Endothelial cell (in vitro differentiated cells): ENCODE measurements around the gene ANKH. TPM values are rescaled to one million over a fixed set of nuclear protein-coding genes. Genes with fewer than 3 reads are reported as not detected.
A peak's percentile ranks its signal among the peaks of the same experiment; 100 is the strongest.

Source experiments
- DNase-seq: peaks from one replicate; pipeline ENCODE4 v3.0.0; 2021; ENCODE audit warnings: low spot score
- H3K27ac Mint-ChIP-seq: one replicate; pipeline ENCODE4 v1.8.0; 2021; ENCODE audit warnings: mixed read lengths, inconsistent platforms; ENCODE audit not compliant: unreplicated experiment
- H3K27me3 Mint-ChIP-seq: one replicate; pipeline ENCODE4 v1.8.0; 2021; ENCODE audit warnings: mild to moderate bottlenecking, moderate library complexity, mixed read lengths, inconsistent platforms; ENCODE audit not compliant: unreplicated experiment
- H3K36me3 Mint-ChIP-seq: one replicate; pipeline ENCODE4 v1.8.0; 2021; ENCODE audit warnings: mild to moderate bottlenecking, low read depth, mixed read lengths, inconsistent platforms; ENCODE audit not compliant: unreplicated experiment
- H3K4me1 Mint-ChIP-seq: one replicate; pipeline ENCODE4 v1.8.0; 2021; ENCODE audit warnings: mild to moderate bottlenecking, mixed read lengths, inconsistent platforms; ENCODE audit not compliant: unreplicated experiment
- H3K4me3 Mint-ChIP-seq: one replicate; pipeline ENCODE4 v1.8.0; 2021; ENCODE audit warnings: mild to moderate bottlenecking, mixed read lengths, inconsistent platforms; ENCODE audit not compliant: unreplicated experiment
- H3K9me3 Mint-ChIP-seq: one replicate; pipeline ENCODE4 v1.8.0; 2021; ENCODE audit warnings: mixed read lengths, inconsistent platforms; ENCODE audit not compliant: unreplicated experiment
- total RNA-seq: library from RNA; stranded (reverse); fragmentation: NEBNext Ultra II Directional; extraction: Animal tissue kit (Norgen Biotek cat#: 25700); gene quantifications from one replicate; pipeline ENCODE4 v1.2.1, GENCODE V29; 2021; ENCODE audit not compliant: unreplicated experiment
- TF ChIP-seq, protein P1 (sequence below): fragments of 200-600 bp; sonication (generic); IDR thresholded peaks from one replicate; pipeline ENCODE4 v1.5.0; 2021; ENCODE audit warnings: antibody characterized with exemption; ENCODE audit not compliant: unreplicated experiment

Gene ANKH
- total RNA-seq, 1 donor from 2014 or later = 61.8 TPM

DNA sequence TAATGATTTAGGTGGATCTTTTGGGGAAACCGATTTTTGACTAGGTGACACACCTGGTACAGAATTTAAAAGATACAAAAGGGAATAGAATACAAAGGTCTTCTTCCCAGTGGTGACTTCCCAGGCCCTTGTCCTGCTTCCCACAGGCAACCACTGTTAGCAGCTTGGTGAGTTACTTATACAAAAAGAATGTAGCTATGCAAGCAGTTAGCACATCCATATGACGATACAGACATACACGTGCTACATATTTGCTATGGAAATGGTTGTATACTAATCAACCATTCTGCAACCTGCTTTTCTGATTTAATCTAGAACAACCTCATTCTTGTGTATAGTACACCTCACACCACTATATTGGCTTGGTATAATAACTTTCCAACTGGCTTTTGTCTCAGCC lies 156.1 kb downstream of the ANKH start:
- no peaks in the 10 kb centered on the region for H3K4me1 Mint-ChIP-seq
- peaks cover 59% of the 10 kb centered on the region for H3K36me3 Mint-ChIP-seq
- H3K27ac Mint-ChIP-seq = no peak overlapping the region
- TF ChIP-seq, protein P1, sequence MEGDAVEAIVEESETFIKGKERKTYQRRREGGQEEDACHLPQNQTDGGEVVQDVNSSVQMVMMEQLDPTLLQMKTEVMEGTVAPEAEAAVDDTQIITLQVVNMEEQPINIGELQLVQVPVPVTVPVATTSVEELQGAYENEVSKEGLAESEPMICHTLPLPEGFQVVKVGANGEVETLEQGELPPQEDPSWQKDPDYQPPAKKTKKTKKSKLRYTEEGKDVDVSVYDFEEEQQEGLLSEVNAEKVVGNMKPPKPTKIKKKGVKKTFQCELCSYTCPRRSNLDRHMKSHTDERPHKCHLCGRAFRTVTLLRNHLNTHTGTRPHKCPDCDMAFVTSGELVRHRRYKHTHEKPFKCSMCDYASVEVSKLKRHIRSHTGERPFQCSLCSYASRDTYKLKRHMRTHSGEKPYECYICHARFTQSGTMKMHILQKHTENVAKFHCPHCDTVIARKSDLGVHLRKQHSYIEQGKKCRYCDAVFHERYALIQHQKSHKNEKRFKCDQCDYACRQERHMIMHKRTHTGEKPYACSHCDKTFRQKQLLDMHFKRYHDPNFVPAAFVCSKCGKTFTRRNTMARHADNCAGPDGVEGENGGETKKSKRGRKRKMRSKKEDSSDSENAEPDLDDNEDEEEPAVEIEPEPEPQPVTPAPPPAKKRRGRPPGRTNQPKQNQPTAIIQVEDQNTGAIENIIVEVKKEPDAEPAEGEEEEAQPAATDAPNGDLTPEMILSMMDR = no peak
- no peak for DNase-seq
- peaks cover 13% of the 10 kb centered on the region for H3K27me3 Mint-ChIP-seq
- H3K9me3 Mint-ChIP-seq = no peaks in the 10 kb centered on the region
- no peak overlapping the region for H3K4me3 Mint-ChIP-seq

DNA sequence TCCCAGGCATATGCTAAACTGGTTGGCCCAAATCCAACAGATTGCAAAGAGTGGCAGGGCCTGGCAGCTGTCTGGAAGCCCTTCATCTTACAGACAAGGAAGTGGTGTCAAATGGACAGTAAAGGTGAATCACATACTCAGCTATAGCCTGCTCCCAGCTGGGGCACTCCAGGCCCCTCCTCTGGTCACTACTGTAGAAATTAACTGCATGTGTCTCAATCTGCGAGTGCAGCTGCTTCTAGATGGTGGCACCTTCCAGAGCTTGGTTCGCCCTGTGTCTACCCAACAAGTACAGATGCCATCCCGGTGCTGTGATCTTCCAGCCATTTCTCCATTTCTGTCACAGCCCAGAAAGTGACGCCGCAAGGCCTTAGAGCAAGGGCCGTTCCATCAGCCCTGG lies 156.9 kb downstream of the ANKH start:
- Mint-ChIP-seq H3K4me3 (no peak overlapping the region), H3K4me1 (no peaks in the 10 kb centered on the region), H3K27me3 (peaks cover 13% of the 10 kb centered on the region), H3K36me3 (peaks cover 60% of the 10 kb centered on the region), H3K9me3 (no peaks in the 10 kb centered on the region), H3K27ac (no peak overlapping the region)
- TF ChIP-seq, protein P1 = no peak
- no peak for DNase-seq

DNA sequence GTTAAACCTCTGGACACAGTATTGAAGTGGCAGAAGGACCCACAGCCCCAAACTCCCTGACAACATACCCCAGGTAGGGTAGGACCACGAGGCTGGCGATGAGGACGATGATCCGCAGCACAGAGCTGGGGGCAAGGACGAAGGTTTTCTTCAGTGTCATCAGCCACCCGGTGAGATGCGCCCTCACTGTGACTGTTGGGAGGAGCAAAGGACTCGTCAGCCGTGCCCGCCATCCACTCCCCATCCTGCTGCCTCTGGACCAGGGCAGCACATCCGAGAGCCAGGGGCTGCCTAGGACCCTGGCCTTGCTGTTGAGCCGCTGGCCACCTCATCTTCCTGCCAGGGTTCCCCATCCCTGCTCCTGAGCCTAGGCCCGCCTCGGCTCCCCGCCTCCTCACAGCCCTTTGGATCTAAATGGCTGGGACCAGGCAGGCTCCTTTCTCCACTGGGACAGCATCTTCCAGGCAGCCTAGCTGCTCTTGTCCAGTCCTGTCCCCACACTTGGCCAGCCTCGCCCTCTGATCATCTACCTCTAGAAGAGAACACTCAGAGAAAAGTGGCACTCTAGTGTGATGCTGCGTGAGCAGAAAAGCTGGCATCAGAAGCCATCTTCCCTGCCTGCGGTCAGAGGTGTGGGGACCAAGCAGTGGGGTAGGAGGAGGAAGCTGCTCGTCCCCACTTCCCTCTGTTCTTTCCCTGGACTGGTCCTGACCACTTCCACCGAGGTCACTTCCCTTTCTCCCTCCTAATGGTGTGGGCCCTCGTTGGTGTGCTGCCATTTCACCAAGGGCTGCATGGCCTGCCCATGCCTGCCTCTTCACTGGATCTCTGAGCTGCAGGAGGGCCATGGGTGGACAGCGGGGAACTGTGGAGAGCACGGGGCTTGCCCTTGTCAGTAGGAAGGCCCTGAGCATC lies 157.8 kb downstream of the ANKH start:
- Mint-ChIP-seq H3K9me3 (no peaks in the 10 kb centered on the region), H3K36me3 (peaks cover 63% of the 10 kb centered on the region), H3K27ac (no peak overlapping the region), H3K27me3 (peaks cover 13% of the 10 kb centered on the region), H3K4me3 (peak overlapping the region; percentile 66), H3K4me1 (no peaks in the 10 kb centered on the region)
- TF ChIP-seq, protein P1 = no peak
- no peak for DNase-seq

DNA sequence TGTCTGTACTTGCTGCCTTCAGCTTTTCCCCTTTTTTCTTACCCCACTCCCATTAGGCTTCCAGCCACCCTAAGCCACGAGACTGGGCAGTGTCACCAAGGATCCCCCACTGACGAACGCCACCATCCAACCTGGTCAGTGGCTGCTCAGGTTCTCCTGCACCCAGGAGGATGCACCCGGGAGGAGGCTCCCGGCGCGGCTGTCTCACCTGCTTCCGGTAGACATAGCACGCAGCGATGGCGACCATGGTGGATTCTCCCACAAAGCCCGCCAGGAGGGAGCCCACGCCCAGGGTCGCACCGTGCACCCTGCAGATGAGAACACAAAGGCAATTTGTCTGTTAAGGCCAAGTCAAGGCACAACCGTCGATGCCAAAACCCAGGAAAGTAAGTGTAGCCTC lies 158.9 kb downstream of the ANKH start:
- peaks cover 6% of the 10 kb centered on the region for H3K4me1 Mint-ChIP-seq
- TF ChIP-seq, protein P1 = no peak
- H3K27ac Mint-ChIP-seq = no peak overlapping the region
- peaks cover 13% of the 10 kb centered on the region for H3K27me3 Mint-ChIP-seq
- DNase-seq = no peak
- peaks cover 60% of the 10 kb centered on the region for H3K36me3 Mint-ChIP-seq
- no peaks in the 10 kb centered on the region for H3K9me3 Mint-ChIP-seq
- H3K4me3 Mint-ChIP-seq = peak overlapping the region; percentile 19

DNA sequence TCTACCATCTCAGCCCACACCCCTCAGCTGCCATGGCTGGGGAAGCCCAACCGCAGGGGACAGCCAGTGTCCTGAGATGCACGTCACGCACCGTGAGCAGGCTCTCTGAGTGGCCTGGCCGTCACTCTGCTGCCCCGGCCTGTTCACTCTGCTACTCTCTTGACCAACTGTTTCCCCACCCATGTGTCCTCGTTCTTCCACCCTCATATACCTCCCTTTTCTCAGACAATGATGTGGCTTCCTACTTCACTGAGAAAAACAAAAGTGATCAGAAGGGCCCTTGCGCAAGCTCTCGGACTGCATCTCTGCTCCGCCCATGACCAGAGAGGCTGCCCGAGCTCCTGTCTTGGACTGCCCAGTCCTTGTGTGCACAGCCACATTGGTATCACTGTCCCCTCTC lies 159.4 kb downstream of the ANKH start:
- Mint-ChIP-seq H3K36me3 (peaks cover 61% of the 10 kb centered on the region), H3K9me3 (no peaks in the 10 kb centered on the region), H3K4me3 (peak overlapping the region; percentile 19), H3K4me1 (peaks cover 6% of the 10 kb centered on the region), H3K27ac (no peak overlapping the region), H3K27me3 (peaks cover 13% of the 10 kb centered on the region)
- DNase-seq = no peak
- TF ChIP-seq, protein P1 = no peak
